Measurements from ENCODE around the gene CST6.

GRCh38 chr11:66003291-66003690, 8.5 kb upstream of the CST6 start:
- TF ChIP-seq CTCF (IDR thresholded peaks at IDR 0.05; ENCODE audit: low read length) (no peak), EZH2 (IDR thresholded peaks at IDR 0.05; ENCODE audit: borderline replicate concordance, low read length) (no peak)

All from OCI-LY1 (cell line).